Lower lobe of right lung (tissue), 2 donors: ENCODE results near the gene MRPL2. TPM values are rescaled to one million over a fixed set of nuclear protein-coding genes. Genes with fewer than 3 reads are reported as not detected.

Source experiments
- ATAC-seq, 2 donors: fragments of 200-7000 bp; cut with Tn5 transposase; one replicate each; pipeline ENCODE4 v1.9.1; 2020 to 2022; ENCODE audit warnings: mild to moderate bottlenecking in 2 of 2, moderate library complexity in 2 of 2
- DNase-seq: peaks from one replicate; pipeline ENCODE4 v3.0.0-alpha.2; 2020
- H3K27ac ChIP-seq: fragments of 200-600 bp; one replicate; pipeline ENCODE4 v1.8.0; 2022
- H3K27me3 ChIP-seq: fragments of 200-600 bp; one replicate; pipeline ENCODE4 v1.8.0; 2022; ENCODE audit warnings: low read depth
- H3K36me3 ChIP-seq: fragments of 200-600 bp; one replicate; pipeline ENCODE4 v1.8.0; 2022; ENCODE audit warnings: mild to moderate bottlenecking
- H3K4me1 ChIP-seq: fragments of 200-600 bp; one replicate; pipeline ENCODE4 v1.8.0; 2022
- H3K4me3 ChIP-seq: fragments of 200-600 bp; one replicate; pipeline ENCODE4 v1.8.0; 2022; ENCODE audit warnings: mild to moderate bottlenecking
- H3K9me3 ChIP-seq: fragments of 200-600 bp; one replicate; pipeline ENCODE4 v1.8.0; 2022
- CTCF ChIP-seq: fragments of 200-600 bp; IDR thresholded peaks from one replicate; pipeline ENCODE4 v1.8.0; 2022; ENCODE audit warnings: antibody characterized with exemption, mild to moderate bottlenecking
- intact Hi-C: fragments of 100-400 bp; cut with DNase I; formaldehyde crosslinking; loops from one replicate; pipeline ENCODE4 v1.11.0; 2022
- total RNA-seq: library from RNA; stranded (reverse); fragmentation: NEBNext Ultra II Directional; extraction: Animal tissue kit (Norgen Biotek cat#: 25700); gene quantifications from one replicate; pipeline ENCODE4 v1.2.1, GENCODE V29; 2021
- donor health status: DM: no; HTN: yes; CAD: no; lungs with severe emphysema.

Gene MRPL2
- total RNA-seq, 1 donor from 2014 or later: 40.1 TPM

- Histone ChIP-seq H3K4me1 (no peaks in the 10 kb centered on the region), H3K9me3 (no peaks in the 10 kb centered on the region), H3K4me3 (no peak overlapping the region), H3K27me3 (no peaks in the 10 kb centered on the region), H3K36me3 (peaks cover 64% of the 10 kb centered on the region), H3K27ac (no peak overlapping the region)
- no peak for ATAC-seq
- intact Hi-C loops: no loop called here
- no peak for TF ChIP-seq CTCF
- DNase-seq: no peak
These were observed 52.1 kb downstream of the MRPL2 start for GRCh38 chr6:43007126-43007525.

- no peaks in the 10 kb centered on the region for H3K4me1 ChIP-seq
- intact Hi-C loops: no loop called here
- no peaks in the 10 kb centered on the region for H3K27me3 ChIP-seq
- peaks cover 56% of the 10 kb centered on the region for H3K36me3 ChIP-seq
- H3K4me3 ChIP-seq: no peak overlapping the region
- no peak overlapping the region for H3K27ac ChIP-seq
- H3K9me3 ChIP-seq: no peaks in the 10 kb centered on the region
- ATAC-seq (no peak), DNase-seq (no peak)
- no peak for TF ChIP-seq CTCF
These were observed 53.0 kb downstream of the MRPL2 start for GRCh38 chr6:43006251-43006650.

GRCh38 chr6:43005844-43006243 lies 53.4 kb downstream of the MRPL2 start:
- ATAC-seq: no peak

More at GRCh38 chr6:43005844-43006243, 53.4 kb downstream of the MRPL2 start:
- no peaks in the 10 kb centered on the region for H3K27me3 ChIP-seq
- H3K27ac ChIP-seq: no peak overlapping the region
- H3K9me3 ChIP-seq: no peaks in the 10 kb centered on the region
- H3K4me3 ChIP-seq: no peak overlapping the region
- no peak for DNase-seq
- TF ChIP-seq CTCF: no peak
- H3K4me1 ChIP-seq: no peaks in the 10 kb centered on the region
- peaks cover 52% of the 10 kb centered on the region for H3K36me3 ChIP-seq
- intact Hi-C loops: no loop called here

Other genes starting within 250 kb of the MRPL2 start
- 64.5 TPM for gene RPL7L1, start 179.8 kb downstream of the MRPL2 start, total RNA-seq
- 9.8 TPM for gene PTCRA, start 143.4 kb downstream of the MRPL2 start, total RNA-seq
- 84.0 TPM for gene CNPY3, start 130.0 kb downstream of the MRPL2 start, total RNA-seq
- gene GNMT, start 98.7 kb downstream of the MRPL2 start, total RNA-seq: 2.4 TPM
- 33.3 TPM for gene PEX6, start 80.3 kb downstream of the MRPL2 start, total RNA-seq
- gene PPP2R5D, start 74.9 kb downstream of the MRPL2 start, total RNA-seq: 24.5 TPM
- gene MEA1, start 45.5 kb downstream of the MRPL2 start, total RNA-seq: 44.8 TPM
- 59.3 TPM for gene KLHDC3, start 45.2 kb downstream of the MRPL2 start, total RNA-seq
- 35.3 TPM for gene RRP36, start 37.8 kb downstream of the MRPL2 start, total RNA-seq
- gene CUL7, start 5.6 kb downstream of the MRPL2 start, total RNA-seq: 16.1 TPM
- 45.2 TPM for gene KLC4, start 197 bp upstream of the MRPL2 start, total RNA-seq
- 81.0 TPM for gene PTK7, start 16.9 kb upstream of the MRPL2 start, total RNA-seq
- 29.2 TPM for gene SRF, start 111.8 kb upstream of the MRPL2 start, total RNA-seq
- 41.8 TPM for gene CUL9, start 122.8 kb upstream of the MRPL2 start, total RNA-seq
- 24.0 TPM for gene DNPH1, start 170.0 kb upstream of the MRPL2 start, total RNA-seq
- 0.09 TPM for gene TTBK1, start 184.0 kb upstream of the MRPL2 start, total RNA-seq
- gene SLC22A7, start 238.8 kb upstream of the MRPL2 start, total RNA-seq: not detected
- gene CRIP3, start 249.4 kb upstream of the MRPL2 start, total RNA-seq: 0.95 TPM